Calu3 (cell line): ENCODE results near the gene ORC5. TPM values are rescaled to one million over a fixed set of nuclear protein-coding genes. Genes with fewer than 3 reads are reported as not detected.

Experiments
- BruUV-seq: library from RNA; stranded (reverse); fragments of 400-500 nt; replicated peaks from 2 replicates; lab custom pipeline; 2021; lab: Mats Ljungman, UMichigan
- CTCF ChIA-PET: fragments of 300-600 bp; sonication (Branson Sonifier 250); formaldehyde crosslinking; loops from one replicate; lab custom pipeline; 2022; ENCODE audit warnings: antibody characterized with exemption; lab: Charles Lee
- DNase-seq: peaks from one replicate; pipeline ENCODE4 v3.0.0; 2022
- H3K27ac Mint-ChIP-seq: one replicate; pipeline ENCODE4 v1.8.0; 2022; ENCODE audit warnings: mixed read lengths; ENCODE audit not compliant: unreplicated experiment
- H3K27me3 Mint-ChIP-seq: one replicate; pipeline ENCODE4 v1.8.0; 2022; ENCODE audit warnings: mixed read lengths; ENCODE audit not compliant: unreplicated experiment
- H3K36me3 Mint-ChIP-seq: one replicate; pipeline ENCODE4 v1.8.0; 2022; ENCODE audit warnings: mild to moderate bottlenecking, moderate library complexity, mixed read lengths; ENCODE audit not compliant: insufficient read depth, unreplicated experiment
- H3K4me1 Mint-ChIP-seq: one replicate; pipeline ENCODE4 v1.8.0; 2022; ENCODE audit warnings: mild to moderate bottlenecking, low read depth, mixed read lengths; ENCODE audit not compliant: unreplicated experiment
- H3K4me3 Mint-ChIP-seq: one replicate; pipeline ENCODE4 v1.8.0; 2022; ENCODE audit warnings: mild to moderate bottlenecking, low read depth, moderate library complexity, mixed read lengths; ENCODE audit not compliant: unreplicated experiment
- H3K9me3 Mint-ChIP-seq: one replicate; pipeline ENCODE4 v1.8.0; 2022; ENCODE audit warnings: low read depth, mixed read lengths; ENCODE audit not compliant: unreplicated experiment
- intact Hi-C: fragments of 100-400 bp; cut with micrococcal nuclease; formaldehyde crosslinking; loops from one replicate; pipeline ENCODE4 v1.10.0; 2022; ENCODE audit not compliant: unreplicated experiment
- total RNA-seq: library from RNA; stranded (reverse); gene quantifications from 2 replicates; pipeline ENCODE4 v1.2.3, GENCODE V29; 2022
- TF ChIP-seq, protein P1 (sequence below): fragments of 200-600 bp; IDR thresholded peaks from one replicate; pipeline ENCODE4 v1.8.0; 2022; ENCODE audit warnings: antibody characterized with exemption; ENCODE audit not compliant: unreplicated experiment

Gene ORC5
- total RNA-seq, 1 experiment from 2014 or later: 20.2 TPM

DNA sequence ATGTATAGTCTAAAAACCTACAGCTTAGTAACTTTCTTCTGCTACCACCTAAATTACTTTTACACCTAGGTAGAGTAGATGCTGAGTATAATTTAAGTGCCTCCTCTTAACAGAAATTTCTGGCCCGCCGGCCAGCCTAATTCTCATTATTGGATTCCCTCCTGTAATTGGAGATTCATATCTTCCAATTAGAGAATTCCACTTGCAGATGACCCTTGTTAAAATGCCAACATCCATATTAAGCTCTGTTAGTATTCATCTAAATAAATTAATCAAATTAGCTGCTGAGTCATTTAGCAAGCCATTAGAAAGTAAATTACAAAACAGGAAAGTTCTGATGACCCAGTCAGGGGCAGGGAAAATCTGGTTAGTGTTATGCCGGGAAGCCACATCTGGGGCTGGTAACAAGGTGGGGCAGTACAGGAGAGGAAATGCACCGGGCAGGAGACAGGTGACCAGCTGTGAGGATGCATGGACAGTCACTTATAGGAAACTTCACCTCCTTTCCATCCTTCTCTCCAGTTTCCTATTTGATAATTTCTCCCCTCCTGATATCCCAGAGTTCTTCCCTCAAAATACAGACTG, 82.8 kb downstream of the ORC5 start:
- Mint-ChIP-seq H3K27me3 (no peaks in the 10 kb centered on the region), H3K36me3 (no peaks in the 10 kb centered on the region), H3K9me3 (no peaks in the 10 kb centered on the region), H3K4me1 (no peaks in the 10 kb centered on the region), H3K4me3 (no peak overlapping the region), H3K27ac (no peak overlapping the region)
- DNase-seq: no peak
- TF ChIP-seq, protein P1, sequence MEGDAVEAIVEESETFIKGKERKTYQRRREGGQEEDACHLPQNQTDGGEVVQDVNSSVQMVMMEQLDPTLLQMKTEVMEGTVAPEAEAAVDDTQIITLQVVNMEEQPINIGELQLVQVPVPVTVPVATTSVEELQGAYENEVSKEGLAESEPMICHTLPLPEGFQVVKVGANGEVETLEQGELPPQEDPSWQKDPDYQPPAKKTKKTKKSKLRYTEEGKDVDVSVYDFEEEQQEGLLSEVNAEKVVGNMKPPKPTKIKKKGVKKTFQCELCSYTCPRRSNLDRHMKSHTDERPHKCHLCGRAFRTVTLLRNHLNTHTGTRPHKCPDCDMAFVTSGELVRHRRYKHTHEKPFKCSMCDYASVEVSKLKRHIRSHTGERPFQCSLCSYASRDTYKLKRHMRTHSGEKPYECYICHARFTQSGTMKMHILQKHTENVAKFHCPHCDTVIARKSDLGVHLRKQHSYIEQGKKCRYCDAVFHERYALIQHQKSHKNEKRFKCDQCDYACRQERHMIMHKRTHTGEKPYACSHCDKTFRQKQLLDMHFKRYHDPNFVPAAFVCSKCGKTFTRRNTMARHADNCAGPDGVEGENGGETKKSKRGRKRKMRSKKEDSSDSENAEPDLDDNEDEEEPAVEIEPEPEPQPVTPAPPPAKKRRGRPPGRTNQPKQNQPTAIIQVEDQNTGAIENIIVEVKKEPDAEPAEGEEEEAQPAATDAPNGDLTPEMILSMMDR: no peak
- no TSS peak for BruUV-seq
- intact Hi-C loops: no loop called here
- CTCF ChIA-PET: interaction anchor here (0.6 kb wide), 1 partner anchor 163 kb away, joined by 3 read pairs; no protein-coding TSS in a partner anchor

DNA sequence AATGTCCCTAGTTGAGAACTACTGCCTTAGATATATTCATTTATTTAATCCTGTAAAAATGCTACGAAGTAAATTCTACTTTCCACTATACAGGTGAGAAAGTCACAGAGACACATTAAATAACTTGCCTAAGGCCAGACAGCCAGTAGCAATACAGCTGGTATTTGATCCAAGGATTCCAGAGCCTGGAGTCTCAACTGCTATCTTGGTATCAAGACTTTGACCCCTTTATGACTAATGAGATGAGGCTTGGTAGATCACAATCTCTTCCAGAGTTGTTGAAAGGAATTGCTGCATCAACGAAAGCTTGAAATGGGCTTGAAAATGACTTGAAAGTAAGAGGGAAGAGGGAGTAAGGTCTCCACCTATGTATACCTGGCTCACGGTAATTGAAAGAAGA, 83.3 kb downstream of the ORC5 start:
- H3K4me3 Mint-ChIP-seq: no peak overlapping the region
- TF ChIP-seq, protein P1: no peak
- BruUV-seq: no TSS peak
- no peaks in the 10 kb centered on the region for H3K27me3 Mint-ChIP-seq
- H3K27ac Mint-ChIP-seq: no peak overlapping the region
- no peaks in the 10 kb centered on the region for H3K36me3 Mint-ChIP-seq
- no peak for DNase-seq
- CTCF ChIA-PET: no interaction called here
- no peaks in the 10 kb centered on the region for H3K9me3 Mint-ChIP-seq
- intact Hi-C loops: no loop called here
- no peaks in the 10 kb centered on the region for H3K4me1 Mint-ChIP-seq

DNA sequence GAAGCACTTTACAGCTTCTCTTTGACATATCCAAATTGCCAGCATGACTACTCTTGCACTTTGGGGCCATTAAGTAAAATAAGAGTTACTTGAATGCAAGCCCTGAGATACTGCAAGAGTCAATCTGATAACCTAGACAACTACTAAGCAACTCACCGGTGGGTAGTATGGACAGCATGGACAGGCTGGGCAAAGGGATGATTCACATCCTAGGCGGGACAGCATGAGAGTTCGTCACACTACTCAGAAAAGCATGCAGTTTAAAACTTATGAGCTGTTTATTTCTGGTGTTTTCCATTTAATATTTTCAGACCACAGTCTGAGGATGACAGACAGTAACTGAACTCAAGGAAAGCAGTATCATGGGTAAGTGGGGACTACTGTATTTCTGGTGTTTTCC, 84.0 kb downstream of the ORC5 start:
- Mint-ChIP-seq H3K9me3 (no peaks in the 10 kb centered on the region), H3K27ac (no peak overlapping the region), H3K4me1 (no peaks in the 10 kb centered on the region), H3K36me3 (no peaks in the 10 kb centered on the region), H3K4me3 (no peak overlapping the region), H3K27me3 (no peaks in the 10 kb centered on the region)
- intact Hi-C loops: no loop called here
- no peak for DNase-seq
- BruUV-seq: no TSS peak
- CTCF ChIA-PET: no interaction called here
- TF ChIP-seq, protein P1: no peak

DNA sequence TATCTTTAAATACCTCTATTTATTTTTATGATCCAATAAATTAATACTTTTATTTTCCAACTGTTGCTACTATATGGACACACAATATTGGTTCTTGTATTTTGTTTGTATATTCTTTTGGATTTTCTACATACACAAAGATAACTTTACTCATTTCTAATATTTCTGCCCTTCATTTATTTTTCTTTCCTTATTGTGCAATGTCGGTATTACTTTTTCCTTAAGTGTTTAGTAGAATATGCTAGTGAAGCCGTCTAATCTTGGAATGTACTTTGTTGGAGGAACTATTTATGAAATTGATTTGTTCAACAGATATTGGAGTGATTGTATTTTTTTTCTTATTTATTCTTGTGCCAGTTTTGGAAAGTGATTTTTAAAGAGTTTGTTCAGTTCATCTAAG, 94.0 kb downstream of the ORC5 start:
- BruUV-seq: no TSS peak
- TF ChIP-seq, protein P1: no peak
- H3K4me1 Mint-ChIP-seq: no peaks in the 10 kb centered on the region
- no peak for DNase-seq
- intact Hi-C loops: no loop called here
- no peak overlapping the region for H3K4me3 Mint-ChIP-seq
- no peak overlapping the region for H3K27ac Mint-ChIP-seq
- CTCF ChIA-PET: no interaction called here
- no peaks in the 10 kb centered on the region for H3K36me3 Mint-ChIP-seq
- no peaks in the 10 kb centered on the region for H3K27me3 Mint-ChIP-seq
- H3K9me3 Mint-ChIP-seq: no peaks in the 10 kb centered on the region
